Mesothelial cell of epicardium (in vitro differentiated cells): ENCODE data around the gene CD276. TPM values are rescaled to one million over a fixed set of nuclear protein-coding genes. Genes with fewer than 3 reads are reported as not detected.

ENCODE experiments used
- DNase-seq, 2 experiments: peaks; one replicate each; pipeline ENCODE4 v3.0.0; 2021; ENCODE audit warnings: low spot score in 2 of 2; ENCODE audit not compliant: unreplicated experiment in 2 of 2
- H3K27ac Mint-ChIP-seq: 2 replicates; pipeline ENCODE4 v1.8.0; 2021; ENCODE audit warnings: mixed read lengths
- H3K27me3 Mint-ChIP-seq: 2 replicates; pipeline ENCODE4 v1.8.0; 2021; ENCODE audit warnings: low read depth, mixed read lengths
- H3K36me3 Mint-ChIP-seq: 2 replicates; pipeline ENCODE4 v1.8.0; 2021; ENCODE audit warnings: mixed read lengths
- H3K4me1 Mint-ChIP-seq: 2 replicates; pipeline ENCODE4 v1.8.0; 2021; ENCODE audit warnings: mixed read lengths
- H3K4me3 Mint-ChIP-seq: 2 replicates; pipeline ENCODE4 v1.8.0; 2021; ENCODE audit warnings: mild to moderate bottlenecking, moderate library complexity, mixed read lengths
- H3K9me3 Mint-ChIP-seq: 2 replicates; pipeline ENCODE4 v1.8.0; 2021; ENCODE audit warnings: mixed read lengths
- total RNA-seq: library from RNA; stranded (reverse); gene quantifications from 3 replicates; pipeline ENCODE4 v1.2.1, GENCODE V29; 2021
- TF ChIP-seq, protein P1 (sequence below): fragments of 200-600 bp; sonication (generic); IDR thresholded peaks from one replicate; pipeline ENCODE4 v1.5.0; 2021; ENCODE audit warnings: antibody characterized with exemption; ENCODE audit not compliant: unreplicated experiment

CD276 gene
- total RNA-seq, 1 donor from 2014 or later = 174 TPM

DNA sequence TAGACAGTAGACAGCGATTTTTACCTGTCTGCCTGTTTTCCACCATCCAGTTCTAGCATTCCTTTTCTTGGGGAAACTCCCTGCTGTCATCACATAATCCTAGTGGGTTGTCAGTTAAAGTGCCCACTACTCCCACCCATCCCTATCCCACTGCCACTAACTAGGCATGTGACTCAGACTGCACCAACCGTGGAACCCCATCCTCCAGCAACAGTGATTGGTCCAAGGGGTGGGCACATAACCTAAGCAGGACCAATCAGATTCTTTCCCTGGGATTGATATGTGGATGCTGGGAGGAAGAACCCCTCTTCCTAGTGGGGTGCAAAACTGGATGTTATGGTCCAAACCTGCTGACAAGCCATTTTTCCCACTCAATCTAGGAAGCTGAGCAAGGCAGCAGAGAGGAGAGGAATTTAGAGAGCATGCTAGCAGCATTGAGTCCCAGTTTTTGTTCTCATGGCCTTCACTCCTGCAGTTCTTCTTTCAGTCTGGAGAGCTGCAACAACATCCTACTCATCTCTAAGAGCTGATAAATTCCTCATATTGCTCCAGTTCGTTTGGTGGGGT, 72.8 kb downstream of the CD276 start:
- TF ChIP-seq, protein P1, sequence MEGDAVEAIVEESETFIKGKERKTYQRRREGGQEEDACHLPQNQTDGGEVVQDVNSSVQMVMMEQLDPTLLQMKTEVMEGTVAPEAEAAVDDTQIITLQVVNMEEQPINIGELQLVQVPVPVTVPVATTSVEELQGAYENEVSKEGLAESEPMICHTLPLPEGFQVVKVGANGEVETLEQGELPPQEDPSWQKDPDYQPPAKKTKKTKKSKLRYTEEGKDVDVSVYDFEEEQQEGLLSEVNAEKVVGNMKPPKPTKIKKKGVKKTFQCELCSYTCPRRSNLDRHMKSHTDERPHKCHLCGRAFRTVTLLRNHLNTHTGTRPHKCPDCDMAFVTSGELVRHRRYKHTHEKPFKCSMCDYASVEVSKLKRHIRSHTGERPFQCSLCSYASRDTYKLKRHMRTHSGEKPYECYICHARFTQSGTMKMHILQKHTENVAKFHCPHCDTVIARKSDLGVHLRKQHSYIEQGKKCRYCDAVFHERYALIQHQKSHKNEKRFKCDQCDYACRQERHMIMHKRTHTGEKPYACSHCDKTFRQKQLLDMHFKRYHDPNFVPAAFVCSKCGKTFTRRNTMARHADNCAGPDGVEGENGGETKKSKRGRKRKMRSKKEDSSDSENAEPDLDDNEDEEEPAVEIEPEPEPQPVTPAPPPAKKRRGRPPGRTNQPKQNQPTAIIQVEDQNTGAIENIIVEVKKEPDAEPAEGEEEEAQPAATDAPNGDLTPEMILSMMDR = no peak
- no peaks in the 10 kb centered on the region for H3K36me3 Mint-ChIP-seq
- peaks cover 28% of the 10 kb centered on the region for H3K27me3 Mint-ChIP-seq
- peaks cover 17% of the 10 kb centered on the region for H3K4me1 Mint-ChIP-seq
- DNase-seq = no peak
- H3K4me3 Mint-ChIP-seq = no peak overlapping the region
- no peak overlapping the region for H3K27ac Mint-ChIP-seq
- H3K9me3 Mint-ChIP-seq = no peaks in the 10 kb centered on the region

DNA sequence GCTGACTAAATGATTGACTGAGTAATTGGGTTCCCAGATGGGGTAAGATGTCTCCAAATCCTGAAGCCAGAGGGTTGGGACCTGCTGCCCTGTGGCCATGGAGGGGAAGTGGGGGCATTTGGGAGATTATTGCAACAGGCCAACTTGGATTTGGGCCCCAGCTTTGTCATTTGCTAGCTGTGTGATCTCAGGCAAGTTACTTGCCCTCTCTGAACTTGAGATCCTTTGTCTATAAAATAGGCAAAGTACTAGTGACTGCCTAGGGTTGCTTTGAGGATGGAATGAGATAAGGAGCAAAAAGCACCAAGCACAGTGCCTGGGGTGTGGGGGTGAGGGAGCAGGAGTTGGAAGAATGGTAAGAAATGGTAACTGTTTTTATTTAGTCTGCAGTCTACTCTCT, 73.4 kb downstream of the CD276 start:
- no peak for DNase-seq
- H3K4me3 Mint-ChIP-seq = no peak overlapping the region

DNA sequence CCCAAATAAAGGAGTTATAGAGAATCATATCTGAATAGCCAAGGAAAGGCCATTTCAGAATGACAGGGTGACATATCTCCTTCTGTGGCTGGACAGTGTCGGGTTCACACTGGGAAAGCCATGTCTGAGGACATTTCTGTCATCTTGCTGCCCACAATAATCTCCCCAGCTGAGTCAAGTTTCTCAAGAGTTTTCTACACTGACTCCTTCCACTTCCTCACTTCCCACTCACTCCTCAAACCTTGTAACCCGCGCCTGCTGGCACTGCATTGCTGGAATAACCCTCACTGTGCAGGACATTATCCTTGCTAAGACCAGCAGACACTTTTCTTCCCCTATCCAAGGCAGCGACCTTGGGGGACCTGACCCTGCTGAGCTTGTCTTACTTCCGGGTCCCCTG, 74.3 kb downstream of the CD276 start:
- no peak for DNase-seq
- Mint-ChIP-seq H3K36me3 (no peaks in the 10 kb centered on the region), H3K9me3 (no peaks in the 10 kb centered on the region), H3K27ac (no peak overlapping the region), H3K4me1 (peaks cover 17% of the 10 kb centered on the region), H3K27me3 (peaks cover 27% of the 10 kb centered on the region), H3K4me3 (no peak overlapping the region)
- TF ChIP-seq, protein P1 = no peak

More for the DNA sequence above, 73.4 kb downstream of the CD276 start:
- H3K27ac Mint-ChIP-seq = no peak overlapping the region
- peaks cover 17% of the 10 kb centered on the region for H3K4me1 Mint-ChIP-seq
- peaks cover 28% of the 10 kb centered on the region for H3K27me3 Mint-ChIP-seq
- H3K36me3 Mint-ChIP-seq = no peaks in the 10 kb centered on the region
- TF ChIP-seq, protein P1 = no peak
- H3K9me3 Mint-ChIP-seq = no peaks in the 10 kb centered on the region

DNA sequence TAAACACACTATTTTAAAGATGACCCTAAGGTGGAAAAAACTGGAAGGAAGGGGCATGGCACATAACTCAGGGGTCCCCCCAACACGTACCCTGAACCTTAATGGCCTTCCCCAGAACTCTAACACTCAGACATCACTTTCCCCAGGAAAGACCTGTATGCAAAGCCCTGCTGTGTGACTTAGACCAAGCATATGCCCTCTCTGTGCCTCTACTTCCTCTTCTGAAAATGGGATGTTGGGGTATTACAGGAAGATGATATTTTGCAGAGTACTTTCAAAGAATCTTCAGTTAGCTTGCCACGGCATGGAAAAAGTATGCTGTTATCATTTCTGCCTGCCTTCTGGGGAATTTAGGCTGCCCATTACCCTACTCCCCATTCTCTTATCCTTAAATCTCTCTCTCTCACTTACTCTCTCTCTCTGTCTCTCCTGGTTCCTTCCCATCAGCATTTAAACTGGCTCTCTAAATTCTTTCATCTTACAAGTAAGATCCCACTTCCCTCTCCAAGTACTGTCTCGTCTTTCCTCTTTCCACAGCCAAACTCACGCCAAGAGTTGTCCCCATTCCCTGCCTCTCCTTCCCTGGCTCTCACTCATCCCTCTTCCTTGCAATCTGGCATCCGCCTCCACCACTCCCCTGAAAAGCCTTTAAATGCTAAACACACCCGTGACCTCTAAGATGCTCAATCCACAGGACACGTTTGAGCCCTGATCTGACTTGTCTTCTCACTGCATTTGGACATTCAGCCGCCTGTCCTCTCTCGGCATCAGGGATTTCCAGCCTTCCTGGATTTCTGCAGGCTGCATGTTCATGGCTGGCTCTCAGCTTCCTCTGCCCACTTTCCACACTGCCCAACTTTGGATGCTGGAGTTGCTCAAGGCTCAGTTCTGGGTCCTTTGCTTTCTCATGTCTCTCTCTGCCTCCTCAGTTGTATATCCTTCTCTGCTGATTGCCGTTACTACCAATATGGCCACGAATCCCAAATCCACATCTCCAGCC, 76.4 kb downstream of the CD276 start:
- Mint-ChIP-seq H3K9me3 (no peaks in the 10 kb centered on the region), H3K4me1 (peaks cover under 1% of the 10 kb centered on the region), H3K4me3 (no peak overlapping the region), H3K27me3 (peaks cover 23% of the 10 kb centered on the region), H3K36me3 (no peaks in the 10 kb centered on the region), H3K27ac (no peak overlapping the region)
- DNase-seq = no peak
- TF ChIP-seq, protein P1 = no peak

DNA sequence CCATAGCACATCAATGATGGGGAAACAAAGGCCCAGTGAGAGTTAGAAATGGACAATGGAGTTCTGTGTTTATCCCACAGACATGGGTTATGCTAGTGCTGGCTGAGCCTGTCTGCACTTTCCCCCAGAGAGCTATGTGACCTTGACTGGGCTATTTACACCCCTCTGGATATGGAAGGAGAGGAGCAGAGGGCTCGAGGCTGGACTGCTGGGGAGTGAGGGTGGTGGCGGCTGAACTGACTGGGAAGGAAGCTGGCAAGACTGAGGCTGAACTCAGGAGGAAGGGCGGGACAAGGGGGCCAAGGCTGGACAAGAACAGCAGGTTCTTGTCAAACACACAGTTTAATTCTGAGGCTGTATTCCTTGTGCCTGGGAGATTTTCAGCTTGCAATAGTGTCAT, 79.7 kb downstream of the CD276 start:
- no peak for DNase-seq
- H3K36me3 Mint-ChIP-seq = no peaks in the 10 kb centered on the region
- H3K27me3 Mint-ChIP-seq = peaks cover 17% of the 10 kb centered on the region
- H3K4me3 Mint-ChIP-seq = no peak overlapping the region
- no peaks in the 10 kb centered on the region for H3K9me3 Mint-ChIP-seq
- no peak overlapping the region for H3K27ac Mint-ChIP-seq
- TF ChIP-seq, protein P1 = no peak
- no peaks in the 10 kb centered on the region for H3K4me1 Mint-ChIP-seq

Other genes with a start within 250 kb of the CD276 start
- not detected in 3 replicates for gene REC114, start 241.2 kb upstream of the CD276 start, total RNA-seq
- 102 to 116 TPM (median 109 TPM) in 3 replicates for gene NPTN, start 51.0 kb upstream of the CD276 start, total RNA-seq
- gene INSYN1, start 69.0 kb downstream of the CD276 start, total RNA-seq = 11.7 to 13.2 TPM (median 12.7 TPM) in 3 replicates
- not detected in 3 replicates for gene TBC1D21, start 189.2 kb downstream of the CD276 start, total RNA-seq
- 62.9 to 69.0 TPM (median 68.6 TPM) in 3 replicates for gene LOXL1, start 242.1 kb downstream of the CD276 start, total RNA-seq